AG04449 (cell line): ENCODE results near the gene PCYT1B.

Experiments
- CTCF ChIA-PET: fragments of 350-600 bp; formaldehyde crosslinking; extraction: SDS; loops from one replicate; lab custom pipeline; 2021; ENCODE audit warnings: antibody characterized with exemption; lab: Yijun Ruan, JAX
- POLR2A ChIA-PET: fragments of 400-600, 350-600 bp; formaldehyde crosslinking; extraction: SDS; loops from one replicate; lab custom pipeline; 2020; ENCODE audit warnings: antibody characterized with exemption, inconsistent platforms; lab: Yijun Ruan, JAX
- DNase-seq: peaks from one replicate; pipeline ENCODE4 v3.0.0-alpha.2; 2010; ENCODE audit warnings: low read depth, low spot score
- H3K4me3 ChIP-seq: 2 replicates; pipeline ENCODE4 v1.5.1; 2011; ENCODE audit warnings: low read depth, mild to moderate bottlenecking, control low read depth, low read length
- CTCF ChIP-seq: IDR thresholded peaks from one replicate; pipeline ENCODE4 v1.5.1; 2011; ENCODE audit warnings: mild to moderate bottlenecking, moderate library complexity, low read length, control low read depth, inconsistent platforms; ENCODE audit not compliant: insufficient read depth; ENCODE audit errors: missing control alignments

The PCYT1B gene

GRCh38 chrX:24590111-24590510 lies 57.0 kb downstream of the PCYT1B start:
- POLR2A ChIA-PET, result no interaction called here
- no peak for TF ChIP-seq CTCF
- H3K4me3 ChIP-seq, result no peak overlapping the region
- no peak for DNase-seq
- CTCF ChIA-PET, result no interaction called here

GRCh38 chrX:24577091-24577490 lies 70.1 kb downstream of the PCYT1B start:
- CTCF ChIA-PET, result no interaction called here
- no peak for DNase-seq
- POLR2A ChIA-PET, result no interaction called here
- no peak overlapping the region for H3K4me3 ChIP-seq
- no peak for TF ChIP-seq CTCF

GRCh38 chrX:24575496-24575895 lies 71.7 kb downstream of the PCYT1B start:
- no peak overlapping the region for H3K4me3 ChIP-seq
- POLR2A ChIA-PET, result no interaction called here
- CTCF ChIA-PET, result no interaction called here
- no peak for DNase-seq
- no peak for TF ChIP-seq CTCF

- DNase-seq, result no peak
- CTCF ChIA-PET, result no interaction called here
- H3K4me3 ChIP-seq, result no peak overlapping the region
- POLR2A ChIA-PET, result no interaction called here
- TF ChIP-seq CTCF, result no peak
These were observed 72.4 kb downstream of the PCYT1B start for GRCh38 chrX:24574743-24575142.

GRCh38 chrX:24567169-24567568 lies 80.0 kb downstream of the PCYT1B start:
- CTCF ChIA-PET, result no interaction called here
- no peak for TF ChIP-seq CTCF
- POLR2A ChIA-PET, result no interaction called here
- no peak for DNase-seq
- H3K4me3 ChIP-seq, result no peak overlapping the region

GRCh38 chrX:24566240-24566639 lies 80.9 kb downstream of the PCYT1B start:
- ChIA-PET POLR2A (no interaction called here), CTCF (no interaction called here)
- H3K4me3 ChIP-seq, result no peak overlapping the region
- no peak for DNase-seq
- no peak for TF ChIP-seq CTCF
